Immature natural killer cell (primary cell): Measurements from ENCODE around the gene RNF41. TPM values are rescaled to one million over a fixed set of nuclear protein-coding genes. Genes with fewer than 3 reads are reported as not detected.
"Not testable (repeated sequence)": the region's sequence is repeated elsewhere in the genome, so short reads cannot be mapped to it uniquely, and the experiment has no call there.

ENCODE experiments used
- DNase-seq, 3 donors: peaks; one replicate each; pipeline ENCODE4 v3.0.0; 2022; ENCODE audit warnings: mixed read lengths in 1 of 3
- H3K27ac Mint-ChIP-seq, 6 donors: one replicate each; pipeline ENCODE4 v1.8.0; 2020; ENCODE audit warnings: mixed read lengths in 6 of 6, mild to moderate bottlenecking in 5 of 6, inconsistent platforms in 4 of 6, moderate library complexity in 3 of 6
- H3K27me3 Mint-ChIP-seq, 3 donors: one replicate each; pipeline ENCODE4 v1.8.0; 2020 to 2021; ENCODE audit warnings: low read depth in 3 of 3, mild to moderate bottlenecking in 3 of 3, mixed read lengths in 3 of 3, moderate library complexity in 3 of 3, inconsistent platforms in 1 of 3
- H3K36me3 Mint-ChIP-seq, 3 donors: one replicate each; pipeline ENCODE4 v1.8.0; 2020; ENCODE audit warnings: mixed read lengths in 3 of 3, inconsistent platforms in 2 of 3, mild to moderate bottlenecking in 2 of 3
- H3K4me1 Mint-ChIP-seq, 2 donors: one replicate each; pipeline ENCODE4 v1.8.0; 2020; ENCODE audit warnings: inconsistent platforms in 2 of 2, mild to moderate bottlenecking in 2 of 2, mixed read lengths in 2 of 2, moderate library complexity in 1 of 2
- H3K4me3 Mint-ChIP-seq, 5 donors: one replicate each; pipeline ENCODE4 v1.8.0; 2020; ENCODE audit warnings: mild to moderate bottlenecking in 5 of 5, mixed read lengths in 5 of 5, inconsistent platforms in 3 of 5, moderate library complexity in 3 of 5
- H3K9me3 Mint-ChIP-seq, 6 donors: one replicate each; pipeline ENCODE4 v1.8.0; 2020; ENCODE audit warnings: mild to moderate bottlenecking in 6 of 6, mixed read lengths in 6 of 6, inconsistent platforms in 4 of 6, moderate library complexity in 3 of 6
- polyA plus RNA-seq, 3 donors: library from polyadenylated mRNA; unstranded; fragments of 300-500 nt; fragmentation: Illumina TruSeq; gene quantifications; one replicate each; pipeline ENCODE4 v1.2.3, GENCODE V29; 2021

RNF41 gene
- polyA plus RNA-seq, 3 donors from 2014 or later, result 49.0 to 55.1 (median 49.3) TPM

GRCh38 chr12:56157201-56158028 lies 64.3 kb downstream of the RNF41 start:
- Mint-ChIP-seq H3K9me3 (no peaks in the 10 kb centered on the region), H3K27ac (peak overlapping the region; percentile 92 to 100 (median 98)), H3K36me3 (peaks cover 10 to 22% (median 16%) of the 10 kb centered on the region in 3 donors), H3K27me3 (peaks cover 5 to 25% (median 12%) of the 10 kb centered on the region in 3 donors), H3K4me1 (peaks cover 51 to 61% of the 10 kb centered on the region in 2 donors), H3K4me3 (peak overlapping the region; percentile 90 to 99 (median 98))
- peak; percentile 54 to 57 (median 55) for DNase-seq

DNA sequence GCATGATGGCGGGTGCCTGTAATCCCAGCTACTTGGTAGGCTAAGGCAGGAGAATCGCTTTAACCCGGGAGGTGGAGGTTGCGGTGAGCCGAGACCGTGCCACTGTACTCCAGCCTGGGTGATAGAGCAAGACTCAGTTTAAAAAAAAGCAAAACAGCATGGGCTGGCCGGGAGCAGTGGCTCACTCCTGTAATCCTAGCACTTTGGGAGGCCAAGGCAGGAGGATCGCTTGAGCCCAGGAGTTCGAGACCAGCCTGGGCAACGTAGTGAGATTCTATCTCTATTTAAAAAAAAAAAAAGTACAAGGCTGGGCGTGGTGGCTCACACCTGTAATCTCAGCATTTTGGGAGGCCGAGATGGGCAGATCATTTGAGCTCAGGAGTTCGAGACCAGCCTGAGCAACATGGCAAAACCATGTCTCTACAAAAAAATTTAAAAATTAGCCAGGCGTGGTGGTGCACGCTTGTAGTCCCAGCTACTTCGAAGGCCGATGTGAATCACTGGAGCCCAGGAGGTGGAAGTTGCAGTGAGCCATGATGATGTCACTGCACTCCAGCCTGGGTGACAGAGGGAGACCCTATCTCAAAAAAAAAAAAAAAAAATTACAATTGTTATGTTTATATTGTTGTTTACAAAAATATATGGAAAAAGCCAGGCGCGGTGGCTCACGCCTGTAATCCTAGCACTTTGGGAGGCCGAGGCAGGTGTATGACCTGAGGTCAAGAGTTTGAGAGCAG lies 65.1 kb downstream of the RNF41 start:
- Mint-ChIP-seq H3K27me3 (peaks cover 7 to 33% (median 12%) of the 10 kb centered on the region in 3 donors), H3K27ac (peak overlapping the region; percentile 92 to 100 (median 98)), H3K36me3 (peaks cover 10 to 17% (median 14%) of the 10 kb centered on the region in 3 donors), H3K4me1 (peaks cover 59 to 67% of the 10 kb centered on the region in 2 donors), H3K4me3 (peak overlapping the region; percentile 90 to 99 (median 98))
- not testable (repeated sequence) for DNase-seq, H3K9me3 Mint-ChIP-seq

- no peaks in the 10 kb centered on the region for H3K9me3 Mint-ChIP-seq
- peak overlapping the region in 4 of 5 donors; percentile 8 to 47 (median 26) for H3K4me3 Mint-ChIP-seq
- DNase-seq, result no peak
- peaks cover 58 to 66% of the 10 kb centered on the region in 2 donors for H3K4me1 Mint-ChIP-seq
- peaks cover 6 to 7% (median 7%) of the 10 kb centered on the region in 3 donors for H3K36me3 Mint-ChIP-seq
- peaks cover 8 to 35% (median 16%) of the 10 kb centered on the region in 3 donors for H3K27me3 Mint-ChIP-seq
- peak overlapping the region in 1 of 6 donors; percentile 59 for H3K27ac Mint-ChIP-seq
Observed at GRCh38 chr12:56155256-56155845, 66.4 kb downstream of the RNF41 start.

GRCh38 chr12:56154818-56155217 lies 66.9 kb downstream of the RNF41 start:
- H3K4me1 Mint-ChIP-seq, result peaks cover 52 to 61% of the 10 kb centered on the region in 2 donors
- no peak overlapping the region for H3K27ac Mint-ChIP-seq

GRCh38 chr12:56154246-56154771 lies 67.4 kb downstream of the RNF41 start:
- peak overlapping the region in 1 of 6 donors; percentile 59 for H3K27ac Mint-ChIP-seq
- peak overlapping the region in 1 of 5 donors; percentile 4 for H3K4me3 Mint-ChIP-seq
- no peaks in the 10 kb centered on the region for H3K36me3 Mint-ChIP-seq
- H3K4me1 Mint-ChIP-seq, result peaks cover 47 to 56% of the 10 kb centered on the region in 2 donors
- H3K27me3 Mint-ChIP-seq, result peaks cover 8 to 29% (median 12%) of the 10 kb centered on the region in 3 donors
- DNase-seq, result no peak
- no peaks in the 10 kb centered on the region for H3K9me3 Mint-ChIP-seq

More at GRCh38 chr12:56154818-56155217, 66.9 kb downstream of the RNF41 start:
- H3K9me3 Mint-ChIP-seq, result no peaks in the 10 kb centered on the region
- peak overlapping the region in 3 of 5 donors; percentile 7 to 19 (median 11) for H3K4me3 Mint-ChIP-seq
- peaks cover 8 to 31% (median 13%) of the 10 kb centered on the region in 3 donors for H3K27me3 Mint-ChIP-seq
- no peak for DNase-seq
- H3K36me3 Mint-ChIP-seq, result peaks cover under 1 to 2% (median 2%) of the 10 kb centered on the region in 3 donors

- no peaks in the 10 kb centered on the region for H3K9me3 Mint-ChIP-seq
- H3K4me1 Mint-ChIP-seq, result peaks cover 41 to 49% of the 10 kb centered on the region in 2 donors
- H3K4me3 Mint-ChIP-seq, result peak overlapping the region in 2 of 5 donors; percentile 92 to 94
- H3K27ac Mint-ChIP-seq, result peak overlapping the region in 2 of 6 donors; percentile 28 to 98
- H3K36me3 Mint-ChIP-seq, result no peaks in the 10 kb centered on the region
- peaks cover 8 to 25% (median 10%) of the 10 kb centered on the region in 3 donors for H3K27me3 Mint-ChIP-seq
- DNase-seq, result no peak
Observed at GRCh38 chr12:56153678-56154065, 68.0 kb downstream of the RNF41 start.

DNA sequence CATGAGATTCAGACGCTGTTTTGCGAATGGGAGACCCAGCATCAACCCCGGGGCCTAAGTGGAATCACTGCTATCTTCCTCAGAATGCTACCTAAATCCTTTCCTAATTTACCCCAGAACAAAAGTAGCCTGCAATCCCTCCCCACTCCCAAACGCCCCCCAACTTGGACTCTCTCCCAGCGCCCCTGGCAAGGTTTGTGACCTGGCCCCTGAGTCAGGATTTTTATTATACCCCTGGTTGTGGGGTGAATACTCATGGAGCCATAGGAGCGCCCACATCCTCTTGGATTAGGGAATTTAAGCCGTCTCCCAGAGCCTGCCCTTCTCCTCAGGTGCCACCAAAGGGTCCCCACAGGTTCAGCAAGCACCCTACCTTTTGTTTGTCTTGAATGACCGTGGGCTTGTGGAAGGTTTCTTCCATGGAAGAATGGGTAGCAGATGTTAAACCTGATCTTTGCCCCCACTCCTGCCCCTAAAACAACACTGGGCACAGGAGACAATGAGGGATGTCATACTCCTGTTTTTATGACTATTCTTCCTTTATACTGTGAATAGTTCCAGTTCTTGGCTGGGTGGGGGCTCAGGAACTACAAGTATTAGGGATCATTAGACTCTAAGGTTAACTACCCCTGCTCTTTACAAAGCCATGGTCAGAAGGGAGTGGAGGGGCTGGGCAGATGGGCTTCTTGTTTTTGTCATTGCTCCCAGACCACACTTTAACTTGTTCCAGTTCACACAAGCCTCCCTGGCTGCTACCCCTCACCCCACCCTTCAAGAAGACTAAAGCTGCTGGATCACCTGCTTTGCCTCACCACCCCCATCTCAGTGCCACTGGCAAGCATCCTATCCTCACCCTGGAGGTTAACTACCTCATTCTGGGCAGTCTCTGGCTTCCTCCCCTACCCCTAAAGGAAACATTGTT lies 68.7 kb downstream of the RNF41 start:
- no peak for DNase-seq
- no peaks in the 10 kb centered on the region for H3K36me3 Mint-ChIP-seq
- H3K4me3 Mint-ChIP-seq, result peak overlapping the region; percentile 89 to 94 (median 92)
- H3K27ac Mint-ChIP-seq, result peak overlapping the region; percentile 90 to 98 (median 96)
- peaks cover 39 to 44% of the 10 kb centered on the region in 2 donors for H3K4me1 Mint-ChIP-seq
- H3K27me3 Mint-ChIP-seq, result peaks cover 5 to 20% (median 6%) of the 10 kb centered on the region in 3 donors
- H3K9me3 Mint-ChIP-seq, result no peaks in the 10 kb centered on the region

Other genes with a start within 250 kb of the RNF41 start
- gene RAB5B, start 247.8 kb downstream of the RNF41 start, polyA plus RNA-seq, result 10 to 100 TPM; 54.6 to 80.6 (median 76.9) TPM
- 1 to 10 TPM; 3.5 to 5.9 (median 5.9) TPM for gene SUOX, start 224.6 kb downstream of the RNF41 start, polyA plus RNA-seq
- 1 to 10 TPM in 1 of 3 donors, not detected in 2; 1.0 TPM for gene IKZF4, start 200.9 kb downstream of the RNF41 start, polyA plus RNA-seq
- gene RPS26, start 180.0 kb downstream of the RNF41 start, polyA plus RNA-seq, result 100 to 1,000 TPM; 294 to 705 (median 698) TPM
- not detected for gene ERBB3, start 141.8 kb downstream of the RNF41 start, polyA plus RNA-seq
- gene PA2G4, start 117.4 kb downstream of the RNF41 start, polyA plus RNA-seq, result 100 to 1,000 TPM; 192 to 222 (median 214) TPM
- gene RPL41, start 105.3 kb downstream of the RNF41 start, polyA plus RNA-seq, result 1,000 to 10,000 TPM; 2,591 to 7,233 (median 3,803) TPM
- gene ZC3H10, start 103.7 kb downstream of the RNF41 start, polyA plus RNA-seq, result 1 to 10 TPM in 2 of 3 donors, under 1 TPM in 1; 0.86 to 4.2 (median 1.3) TPM
- gene ESYT1, start 93.7 kb downstream of the RNF41 start, polyA plus RNA-seq, result 100 to 1,000 TPM; 217 to 502 (median 273) TPM
- gene MYL6B, start 69.3 kb downstream of the RNF41 start, polyA plus RNA-seq, result 10 to 100 TPM in 1 of 3 donors, 1 to 10 TPM in 2; 1.5 to 12.9 (median 9.3) TPM
- gene MYL6, start 63.6 kb downstream of the RNF41 start, polyA plus RNA-seq, result 1,000 to 10,000 TPM; 2,998 to 5,712 (median 4,230) TPM
- 100 to 1,000 TPM in 1 of 3 donors, 10 to 100 TPM in 2; 25.7 to 118 (median 43.7) TPM for gene SMARCC2, start 32.4 kb downstream of the RNF41 start, polyA plus RNA-seq
- gene NABP2, start 2.4 kb upstream of the RNF41 start, polyA plus RNA-seq, result 1 to 10 TPM; 3.2 to 8.8 (median 6.8) TPM
- gene SLC39A5, start 8.1 kb upstream of the RNF41 start, polyA plus RNA-seq, result not detected
- gene ANKRD52, start 36.5 kb upstream of the RNF41 start, polyA plus RNA-seq, result 10 to 100 TPM in 1 of 3 donors, 1 to 10 TPM in 2; 3.2 to 23.3 (median 3.7) TPM
- 10 to 100 TPM; 12.0 to 18.6 (median 18.3) TPM for gene COQ10A, start 45.0 kb upstream of the RNF41 start, polyA plus RNA-seq
- gene CS, start 78.4 kb upstream of the RNF41 start, polyA plus RNA-seq, result 10 to 100 TPM; 41.7 to 82.2 (median 67.3) TPM
- gene CNPY2, start 94.1 kb upstream of the RNF41 start, polyA plus RNA-seq, result 100 to 1,000 TPM; 201 to 232 (median 228) TPM
- gene PAN2, start 112.1 kb upstream of the RNF41 start, polyA plus RNA-seq, result 1 to 10 TPM; 4.6 to 9.4 (median 8.7) TPM
- gene IL23A, start 117.0 kb upstream of the RNF41 start, polyA plus RNA-seq, result 1 to 10 TPM in 1 of 3 donors, under 1 TPM in 2; 0.21 to 1.5 (median 0.40) TPM
- 10 to 100 TPM; 49.5 to 78.1 (median 61.4) TPM for gene STAT2, start 138.2 kb upstream of the RNF41 start, polyA plus RNA-seq
- gene APOF, start 140.9 kb upstream of the RNF41 start, polyA plus RNA-seq, result not detected
- 10 to 100 TPM in 1 of 3 donors, 1 to 10 TPM in 2; 3.5 to 11.3 (median 4.8) TPM for gene TIMELESS, start 227.5 kb upstream of the RNF41 start, polyA plus RNA-seq
- under 1 TPM in 2 of 3 donors, not detected in 1; 0.15 to 0.25 TPM for gene MIP, start 232.7 kb upstream of the RNF41 start, polyA plus RNA-seq
- 1 to 10 TPM in 2 of 3 donors, under 1 TPM in 1; 0.82 to 1.1 (median 1.1) TPM for gene SPRYD4, start 246.7 kb upstream of the RNF41 start, polyA plus RNA-seq